ENCODE measurements around the gene RNF38.

DNA sequence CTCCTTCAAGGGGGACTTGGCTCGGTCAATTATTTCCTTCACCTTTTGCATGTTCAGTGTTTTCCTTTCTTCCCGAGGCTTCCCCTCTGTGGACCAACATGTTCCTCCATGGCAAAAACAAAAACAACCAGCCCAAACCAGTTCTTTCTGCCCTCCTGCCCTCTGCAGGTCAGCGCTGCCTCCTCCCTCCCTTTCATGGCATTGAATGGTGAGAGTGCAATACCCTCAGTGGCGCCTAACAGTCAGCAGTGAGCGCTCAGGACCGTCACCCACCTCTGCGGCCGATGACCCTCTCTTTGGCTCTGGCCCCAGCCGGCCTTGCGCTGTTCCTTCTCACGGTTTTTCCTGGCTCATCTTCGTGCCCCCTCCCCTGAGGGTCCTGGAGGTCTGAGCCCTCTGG lies 107.4 kb downstream of the RNF38 start:
- TF ChIP-seq, protein P1, sequence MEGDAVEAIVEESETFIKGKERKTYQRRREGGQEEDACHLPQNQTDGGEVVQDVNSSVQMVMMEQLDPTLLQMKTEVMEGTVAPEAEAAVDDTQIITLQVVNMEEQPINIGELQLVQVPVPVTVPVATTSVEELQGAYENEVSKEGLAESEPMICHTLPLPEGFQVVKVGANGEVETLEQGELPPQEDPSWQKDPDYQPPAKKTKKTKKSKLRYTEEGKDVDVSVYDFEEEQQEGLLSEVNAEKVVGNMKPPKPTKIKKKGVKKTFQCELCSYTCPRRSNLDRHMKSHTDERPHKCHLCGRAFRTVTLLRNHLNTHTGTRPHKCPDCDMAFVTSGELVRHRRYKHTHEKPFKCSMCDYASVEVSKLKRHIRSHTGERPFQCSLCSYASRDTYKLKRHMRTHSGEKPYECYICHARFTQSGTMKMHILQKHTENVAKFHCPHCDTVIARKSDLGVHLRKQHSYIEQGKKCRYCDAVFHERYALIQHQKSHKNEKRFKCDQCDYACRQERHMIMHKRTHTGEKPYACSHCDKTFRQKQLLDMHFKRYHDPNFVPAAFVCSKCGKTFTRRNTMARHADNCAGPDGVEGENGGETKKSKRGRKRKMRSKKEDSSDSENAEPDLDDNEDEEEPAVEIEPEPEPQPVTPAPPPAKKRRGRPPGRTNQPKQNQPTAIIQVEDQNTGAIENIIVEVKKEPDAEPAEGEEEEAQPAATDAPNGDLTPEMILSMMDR (IDR thresholded peaks at IDR 0.05) = no peak
- no peak for TF ChIP-seq POLR2AphosphoS5 (IDR thresholded peaks at IDR 0.05)
- no peak for TF ChIP-seq EP300 (IDR thresholded peaks at IDR 0.05)

All from stomach (tissue), 4 donors.